ENCODE measurements around the gene SLC25A19.

The SLC25A19 gene

DNA sequence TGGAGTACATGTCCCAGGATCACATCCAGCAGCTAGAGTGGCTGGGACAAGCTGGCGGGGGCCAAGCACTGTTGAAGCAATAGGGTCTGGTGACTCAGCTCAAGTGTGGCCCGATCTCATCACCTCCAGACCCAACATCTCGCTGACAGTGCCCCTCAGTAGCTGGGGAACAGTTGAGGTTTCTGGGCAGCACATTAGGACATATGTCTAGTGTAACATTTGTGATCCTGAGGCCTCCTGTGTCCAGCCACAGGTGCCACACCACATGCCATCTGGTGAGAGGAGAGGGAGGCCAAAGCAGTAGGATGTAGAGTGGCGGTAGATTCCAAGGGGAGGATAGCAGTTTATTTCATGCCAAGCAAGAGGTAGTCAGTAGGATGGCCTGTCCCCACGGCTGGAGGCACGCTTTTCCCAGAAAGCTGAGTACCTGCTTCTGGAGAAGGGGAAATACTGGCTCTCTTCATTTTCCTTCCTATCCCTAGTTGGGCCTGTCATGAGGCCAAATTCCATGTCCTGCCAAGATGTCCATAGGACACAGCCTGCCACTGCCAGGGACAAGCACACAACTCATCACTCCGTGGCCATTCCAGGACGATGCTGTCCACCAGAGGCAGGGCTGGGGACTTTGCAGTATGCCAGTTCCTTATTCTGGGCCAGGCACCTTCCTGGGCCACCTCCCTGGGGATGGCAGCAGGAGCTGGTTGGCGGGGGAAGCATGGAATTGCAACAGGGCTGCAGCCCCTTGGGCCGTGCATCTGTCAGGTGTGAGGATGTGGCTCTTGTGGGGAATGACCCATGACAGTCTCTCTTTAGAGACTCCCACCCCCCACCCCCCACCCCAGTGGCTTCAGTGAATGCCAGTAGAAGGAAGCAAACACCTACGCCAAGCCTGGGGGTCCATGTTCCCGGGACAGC, 51.9 kb downstream of the SLC25A19 start:
- Histone ChIP-seq H3K36me3 (ENCODE audit: insufficient read depth, low read length) (peaks cover 79% of the 10 kb centered on the region), H3K9me3 (ENCODE audit: low read depth, low read length) (no peaks in the 10 kb centered on the region), H3K4me3 (no peak overlapping the region), H3K27ac (no peak overlapping the region), H3K9ac (ENCODE audit: insufficient read length) (no peak overlapping the region)
- TF ChIP-seq POLR2AphosphoS5 (IDR thresholded peaks at IDR 0.05; ENCODE audit: borderline replicate concordance, low read depth, low read length) (peak; percentile 10; the same call in 1 of the 2 replicates), FOXP2 (optimal IDR thresholded peaks at IDR 0.05; ENCODE audit: control extremely low read depth, extremely low read length, insufficient read depth) (no peak), EZH2 (IDR thresholded peaks at IDR 0.05) (no peak)
- no peak for DNase-seq (ENCODE audit: low read depth, low spot score)

GRCh38 chr17:75232786-75233185, 56.4 kb downstream of the SLC25A19 start:
- DNase-seq (ENCODE audit: low read depth, low spot score) = no peak
- H3K27ac ChIP-seq = no peak overlapping the region
- H3K9ac ChIP-seq (ENCODE audit: insufficient read length) = no peak overlapping the region
- peaks cover 80% of the 10 kb centered on the region for H3K36me3 ChIP-seq (ENCODE audit: insufficient read depth, low read length)
- TF ChIP-seq POLR2AphosphoS5 (IDR thresholded peaks at IDR 0.05; ENCODE audit: borderline replicate concordance, low read depth, low read length) = no peak
- no peak for TF ChIP-seq FOXP2 (optimal IDR thresholded peaks at IDR 0.05; ENCODE audit: control extremely low read depth, extremely low read length, insufficient read depth)
- TF ChIP-seq EZH2 (IDR thresholded peaks at IDR 0.05) = no peak
- no peak overlapping the region for H3K4me3 ChIP-seq
- H3K9me3 ChIP-seq (ENCODE audit: low read depth, low read length) = no peaks in the 10 kb centered on the region

DNA sequence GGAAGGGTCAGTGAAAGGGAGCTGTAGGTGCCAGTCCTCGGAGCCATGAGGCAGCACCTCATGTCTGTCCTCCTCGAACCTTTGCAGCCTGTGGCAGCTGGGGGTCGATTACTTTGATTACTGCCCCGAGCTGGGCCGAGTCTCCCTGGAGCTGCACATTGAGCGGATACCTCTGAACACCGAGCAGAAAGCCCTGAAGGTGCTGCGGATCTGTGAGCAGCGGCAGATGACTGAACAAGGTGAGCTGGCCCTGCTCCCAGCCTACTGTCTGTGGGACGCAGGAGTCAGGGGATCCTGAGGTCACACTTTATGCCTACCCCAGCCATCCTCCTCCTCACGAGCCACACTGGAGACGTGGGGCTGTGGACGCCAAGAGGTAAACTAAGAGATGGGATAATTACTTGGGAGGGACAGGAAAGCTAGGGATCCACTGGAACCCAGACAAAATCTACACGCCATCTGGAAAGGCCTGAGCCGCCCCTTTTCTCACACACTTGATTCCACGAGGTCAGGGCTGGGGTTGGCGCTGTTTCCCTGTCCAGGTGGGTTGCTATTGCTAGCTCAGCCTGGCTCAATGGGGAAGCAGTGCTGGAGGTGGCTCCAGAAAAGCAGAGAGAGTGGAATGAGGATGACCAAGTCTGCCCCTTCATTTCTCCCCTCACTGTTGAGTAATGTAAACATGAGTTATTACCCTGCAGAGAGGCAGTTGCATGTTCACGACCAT, 57.3 kb downstream of the SLC25A19 start:
- DNase-seq (ENCODE audit: low read depth, low spot score) = no peak
- Histone ChIP-seq H3K4me3 (no peak overlapping the region), H3K9me3 (ENCODE audit: low read depth, low read length) (no peaks in the 10 kb centered on the region), H3K27ac (no peak overlapping the region), H3K36me3 (ENCODE audit: insufficient read depth, low read length) (peaks cover 75% of the 10 kb centered on the region), H3K9ac (ENCODE audit: insufficient read length) (no peak overlapping the region)
- TF ChIP-seq FOXP2 (optimal IDR thresholded peaks at IDR 0.05; ENCODE audit: control extremely low read depth, extremely low read length, insufficient read depth) (no peak), POLR2AphosphoS5 (IDR thresholded peaks at IDR 0.05; ENCODE audit: borderline replicate concordance, low read depth, low read length) (no peak), EZH2 (IDR thresholded peaks at IDR 0.05) (no peak)

DNA sequence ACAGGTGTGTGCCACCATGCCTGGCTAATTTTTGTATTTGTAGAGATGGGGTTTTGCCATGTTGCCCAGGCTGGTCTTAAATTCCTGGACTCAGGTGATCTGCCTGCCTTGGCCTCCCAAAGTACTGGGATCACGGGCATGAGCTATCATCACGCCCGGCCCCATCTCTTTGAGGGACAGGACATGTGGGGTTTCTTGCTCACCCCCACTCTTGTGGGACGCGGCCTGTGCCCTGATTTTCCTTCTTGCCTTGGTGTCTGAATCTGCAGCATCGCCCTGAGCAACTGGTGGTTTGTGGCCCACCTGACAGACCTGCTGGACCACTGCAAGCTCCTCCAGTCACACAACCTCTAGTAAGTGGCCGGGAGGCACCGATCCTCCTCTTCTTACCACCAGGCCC, 58.2 kb downstream of the SLC25A19 start:
- Histone ChIP-seq H3K4me3 (no peak overlapping the region), H3K36me3 (ENCODE audit: insufficient read depth, low read length) (peaks cover 75% of the 10 kb centered on the region), H3K27ac (no peak overlapping the region), H3K9me3 (ENCODE audit: low read depth, low read length) (no peaks in the 10 kb centered on the region), H3K9ac (ENCODE audit: insufficient read length) (no peak overlapping the region)
- TF ChIP-seq POLR2AphosphoS5 (IDR thresholded peaks at IDR 0.05; ENCODE audit: borderline replicate concordance, low read depth, low read length) (no peak), EZH2 (IDR thresholded peaks at IDR 0.05) (no peak), FOXP2 (optimal IDR thresholded peaks at IDR 0.05; ENCODE audit: control extremely low read depth, extremely low read length, insufficient read depth) (no peak)
- DNase-seq (ENCODE audit: low read depth, low spot score) = no peak

DNA sequence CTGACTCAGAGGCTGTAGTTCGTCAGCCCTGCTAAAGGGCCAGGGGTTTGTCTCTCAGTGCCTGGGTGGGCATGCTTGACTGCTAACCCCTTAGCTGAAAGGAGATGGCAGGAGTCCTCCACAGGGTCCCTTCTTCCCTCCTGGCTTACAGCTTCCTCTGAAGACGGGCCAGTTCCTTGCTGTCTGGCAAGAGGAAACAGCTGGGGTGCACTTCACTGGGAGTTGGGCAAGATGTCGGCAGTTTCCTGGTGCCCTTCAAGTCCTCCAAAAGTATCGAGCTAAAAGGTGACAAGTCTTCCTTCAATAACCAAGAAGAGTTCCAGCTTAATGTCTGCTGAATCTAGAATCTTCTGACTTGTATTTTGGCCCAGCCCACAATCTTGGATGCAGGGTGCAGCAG, 60.4 kb downstream of the SLC25A19 start:
- no peak overlapping the region for H3K4me3 ChIP-seq
- H3K36me3 ChIP-seq (ENCODE audit: insufficient read depth, low read length) = peaks cover 74% of the 10 kb centered on the region
- H3K9ac ChIP-seq (ENCODE audit: insufficient read length) = no peak overlapping the region
- no peaks in the 10 kb centered on the region for H3K9me3 ChIP-seq (ENCODE audit: low read depth, low read length)
- no peak for DNase-seq (ENCODE audit: low read depth, low spot score)
- TF ChIP-seq POLR2AphosphoS5 (IDR thresholded peaks at IDR 0.05; ENCODE audit: borderline replicate concordance, low read depth, low read length) (no peak), EZH2 (IDR thresholded peaks at IDR 0.05) (no peak), FOXP2 (optimal IDR thresholded peaks at IDR 0.05; ENCODE audit: control extremely low read depth, extremely low read length, insufficient read depth) (no peak)
- no peak overlapping the region for H3K27ac ChIP-seq

DNA sequence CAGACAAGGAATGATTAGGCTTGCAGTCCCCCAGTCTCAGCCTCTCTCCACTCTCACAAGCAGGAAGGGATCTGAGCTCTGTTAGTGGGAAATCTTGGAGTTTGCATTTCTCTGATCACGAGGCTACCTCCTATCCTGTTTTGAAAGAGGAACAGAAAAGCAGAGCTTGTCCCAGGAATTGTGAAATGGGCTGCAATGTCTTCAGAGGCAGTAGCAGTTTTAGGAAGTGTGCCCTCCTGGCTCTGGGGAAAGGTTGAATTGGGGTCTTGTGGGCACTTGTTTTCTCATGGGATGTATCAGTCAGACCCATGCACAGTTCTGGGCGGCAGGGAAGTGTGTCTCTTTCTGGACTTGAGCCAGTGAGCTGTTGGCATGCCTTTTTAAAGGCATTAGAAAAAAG, 60.9 kb downstream of the SLC25A19 start:
- Histone ChIP-seq H3K9me3 (ENCODE audit: low read depth, low read length) (no peaks in the 10 kb centered on the region), H3K27ac (no peak overlapping the region), H3K9ac (ENCODE audit: insufficient read length) (no peak overlapping the region), H3K36me3 (ENCODE audit: insufficient read depth, low read length) (peaks cover 74% of the 10 kb centered on the region), H3K4me3 (no peak overlapping the region)
- no peak for TF ChIP-seq FOXP2 (optimal IDR thresholded peaks at IDR 0.05; ENCODE audit: control extremely low read depth, extremely low read length, insufficient read depth)
- TF ChIP-seq EZH2 (IDR thresholded peaks at IDR 0.05) = no peak
- TF ChIP-seq POLR2AphosphoS5 (IDR thresholded peaks at IDR 0.05; ENCODE audit: borderline replicate concordance, low read depth, low read length) = no peak
- no peak for DNase-seq (ENCODE audit: low read depth, low spot score)

- peaks cover 72% of the 10 kb centered on the region for H3K36me3 ChIP-seq (ENCODE audit: insufficient read depth, low read length)
- TF ChIP-seq EZH2 (IDR thresholded peaks at IDR 0.05) (no peak), POLR2AphosphoS5 (IDR thresholded peaks at IDR 0.05; ENCODE audit: borderline replicate concordance, low read depth, low read length) (no peak), FOXP2 (optimal IDR thresholded peaks at IDR 0.05; ENCODE audit: control extremely low read depth, extremely low read length, insufficient read depth) (no peak)
Observed at GRCh38 chr17:75227729-75228128, 61.5 kb downstream of the SLC25A19 start.

GRCh38 chr17:75225016-75225415, 64.2 kb downstream of the SLC25A19 start:
- H3K27ac ChIP-seq = no peak overlapping the region
- H3K4me3 ChIP-seq = no peak overlapping the region
- H3K9me3 ChIP-seq (ENCODE audit: low read depth, low read length) = no peaks in the 10 kb centered on the region
- TF ChIP-seq FOXP2 (optimal IDR thresholded peaks at IDR 0.05; ENCODE audit: control extremely low read depth, extremely low read length, insufficient read depth) (no peak), EZH2 (IDR thresholded peaks at IDR 0.05) (no peak), POLR2AphosphoS5 (IDR thresholded peaks at IDR 0.05; ENCODE audit: borderline replicate concordance, low read depth, low read length) (no peak)
- DNase-seq (ENCODE audit: low read depth, low spot score) = no peak
- H3K36me3 ChIP-seq (ENCODE audit: insufficient read depth, low read length) = peaks cover 56% of the 10 kb centered on the region
- H3K9ac ChIP-seq (ENCODE audit: insufficient read length) = no peak overlapping the region

More at GRCh38 chr17:75227729-75228128, 61.5 kb downstream of the SLC25A19 start:
- no peak for DNase-seq (ENCODE audit: low read depth, low spot score)
- Histone ChIP-seq H3K9ac (ENCODE audit: insufficient read length) (no peak overlapping the region), H3K9me3 (ENCODE audit: low read depth, low read length) (no peaks in the 10 kb centered on the region), H3K4me3 (no peak overlapping the region), H3K27ac (no peak overlapping the region)

Measured in SK-N-MC (cell line).